PC-9 (cell line): ENCODE results near the gene ZFP62.

Experiments used
- EZH2 ChIP-seq: fragments of 200-600 bp; sonication (generic); IDR thresholded peaks from 2 replicates; pipeline ENCODE4 v1.8.0; 2017; ENCODE audit warnings: antibody characterized with exemption, low read depth
- TF ChIP-seq, protein P1 (sequence below): fragments of 200-600 bp; sonication (generic); conservative IDR thresholded peaks from 2 replicates; pipeline ENCODE4 v1.6.1; 2017; ENCODE audit warnings: mixed run types, antibody characterized with exemption, mild to moderate bottlenecking, moderate library complexity

DNA sequence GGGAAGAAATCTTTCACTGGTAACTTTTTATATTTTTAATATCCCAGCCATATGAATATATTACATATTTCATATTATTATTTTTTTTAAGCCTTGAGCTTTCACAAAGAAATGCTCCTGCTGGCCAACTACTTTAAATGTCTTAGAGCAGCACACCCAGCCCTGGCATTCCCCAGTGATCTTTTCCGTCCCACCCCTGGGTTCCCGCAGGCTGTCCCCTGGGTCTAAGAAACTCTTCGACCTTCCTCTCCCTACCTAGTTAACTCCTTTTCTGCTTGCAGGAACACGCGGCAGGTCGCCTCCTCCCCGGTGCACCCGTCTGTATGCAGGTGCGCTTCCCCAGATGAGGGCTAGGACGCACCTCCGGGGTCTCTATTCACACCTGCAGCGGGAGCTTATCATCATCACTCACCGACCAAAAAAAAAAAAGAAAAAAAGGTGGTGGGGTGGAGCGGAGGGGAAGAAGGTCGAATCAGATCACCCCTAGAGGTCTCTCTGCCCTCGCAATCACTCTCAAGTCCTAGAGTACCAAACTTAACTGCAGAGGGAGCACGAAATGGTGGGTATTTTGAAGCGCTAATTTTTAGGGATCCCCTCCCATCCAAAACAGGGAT, 696 bp downstream of the ZFP62 start:
- TF ChIP-seq, protein P1, sequence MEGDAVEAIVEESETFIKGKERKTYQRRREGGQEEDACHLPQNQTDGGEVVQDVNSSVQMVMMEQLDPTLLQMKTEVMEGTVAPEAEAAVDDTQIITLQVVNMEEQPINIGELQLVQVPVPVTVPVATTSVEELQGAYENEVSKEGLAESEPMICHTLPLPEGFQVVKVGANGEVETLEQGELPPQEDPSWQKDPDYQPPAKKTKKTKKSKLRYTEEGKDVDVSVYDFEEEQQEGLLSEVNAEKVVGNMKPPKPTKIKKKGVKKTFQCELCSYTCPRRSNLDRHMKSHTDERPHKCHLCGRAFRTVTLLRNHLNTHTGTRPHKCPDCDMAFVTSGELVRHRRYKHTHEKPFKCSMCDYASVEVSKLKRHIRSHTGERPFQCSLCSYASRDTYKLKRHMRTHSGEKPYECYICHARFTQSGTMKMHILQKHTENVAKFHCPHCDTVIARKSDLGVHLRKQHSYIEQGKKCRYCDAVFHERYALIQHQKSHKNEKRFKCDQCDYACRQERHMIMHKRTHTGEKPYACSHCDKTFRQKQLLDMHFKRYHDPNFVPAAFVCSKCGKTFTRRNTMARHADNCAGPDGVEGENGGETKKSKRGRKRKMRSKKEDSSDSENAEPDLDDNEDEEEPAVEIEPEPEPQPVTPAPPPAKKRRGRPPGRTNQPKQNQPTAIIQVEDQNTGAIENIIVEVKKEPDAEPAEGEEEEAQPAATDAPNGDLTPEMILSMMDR = no peak; the same call in 1 of the 2 replicates
- TF ChIP-seq EZH2 = no peak
